Activated T-cell treated with anti-CD3 and anti-CD28 coated beads for 1 hour (primary cell): Measurements from ENCODE around the gene LDAH.

ENCODE experiments used
- DNase-seq: peaks from one replicate; pipeline ENCODE4 v3.0.0-alpha.2; 2020; ENCODE audit warnings: low read depth

Gene LDAH

GRCh38 chr2:20667531-20668401 is 155.1 kb downstream of the LDAH start:
- no peak for DNase-seq

- DNase-seq, result no peak
Measured at GRCh38 chr2:20667151-20667530, 155.8 kb downstream of the LDAH start.

DNA sequence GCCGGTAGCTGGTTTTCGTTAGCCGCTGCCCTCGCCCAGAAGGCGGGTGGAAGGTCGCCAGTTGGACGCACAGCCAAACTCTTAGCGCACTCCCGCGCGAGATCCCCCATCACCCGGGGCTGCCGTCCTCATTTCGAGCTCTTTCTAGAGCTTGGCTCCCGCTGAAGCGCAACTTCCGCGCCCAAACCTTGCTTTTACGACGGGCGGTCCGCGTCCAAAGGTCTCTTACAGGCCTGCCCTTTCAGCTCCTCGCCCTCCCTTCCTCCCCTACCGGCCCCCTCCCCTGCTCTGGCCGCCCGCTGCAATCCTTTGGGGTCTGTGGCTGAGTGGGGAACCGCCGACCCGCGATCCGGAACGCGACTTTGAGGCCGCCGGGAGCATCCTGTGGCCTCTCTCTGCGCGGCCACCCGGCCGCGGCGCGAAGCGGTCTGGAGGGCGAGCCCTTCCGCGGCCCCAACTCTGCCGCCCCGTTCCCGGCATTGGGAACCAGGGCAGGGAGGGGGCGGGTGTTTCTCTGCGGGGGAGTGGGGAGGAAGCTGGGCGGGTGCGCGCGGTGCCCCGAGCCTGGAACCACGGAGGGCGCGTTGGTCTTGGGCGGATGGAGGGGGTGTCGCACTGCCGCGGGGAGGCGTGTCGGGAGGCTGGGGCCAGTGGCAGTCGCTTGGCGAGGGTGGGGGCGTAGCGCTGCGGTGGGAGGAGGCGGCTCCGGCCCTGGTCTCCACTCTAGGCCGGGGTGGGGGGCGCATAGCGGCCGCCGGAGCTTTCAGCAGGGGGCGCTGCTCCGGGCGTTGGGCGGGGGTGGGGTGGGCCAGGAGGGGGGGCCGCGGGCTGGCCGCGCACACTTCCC is 156.4 kb downstream of the LDAH start, which contains the start of gene GDF7:
Gene GDF7, plus strand, starts transcription at position 841 of the 847 bp plus-strand sequence. CDS start 96 bp downstream, outside the sequence.
- no peak for DNase-seq

GRCh38 chr2:20666005-20666303 is 156.9 kb downstream of the LDAH start:
- DNase-seq, result no peak

- DNase-seq, result no peak
Measured at GRCh38 chr2:20665243-20666004, 157.5 kb downstream of the LDAH start.

DNA sequence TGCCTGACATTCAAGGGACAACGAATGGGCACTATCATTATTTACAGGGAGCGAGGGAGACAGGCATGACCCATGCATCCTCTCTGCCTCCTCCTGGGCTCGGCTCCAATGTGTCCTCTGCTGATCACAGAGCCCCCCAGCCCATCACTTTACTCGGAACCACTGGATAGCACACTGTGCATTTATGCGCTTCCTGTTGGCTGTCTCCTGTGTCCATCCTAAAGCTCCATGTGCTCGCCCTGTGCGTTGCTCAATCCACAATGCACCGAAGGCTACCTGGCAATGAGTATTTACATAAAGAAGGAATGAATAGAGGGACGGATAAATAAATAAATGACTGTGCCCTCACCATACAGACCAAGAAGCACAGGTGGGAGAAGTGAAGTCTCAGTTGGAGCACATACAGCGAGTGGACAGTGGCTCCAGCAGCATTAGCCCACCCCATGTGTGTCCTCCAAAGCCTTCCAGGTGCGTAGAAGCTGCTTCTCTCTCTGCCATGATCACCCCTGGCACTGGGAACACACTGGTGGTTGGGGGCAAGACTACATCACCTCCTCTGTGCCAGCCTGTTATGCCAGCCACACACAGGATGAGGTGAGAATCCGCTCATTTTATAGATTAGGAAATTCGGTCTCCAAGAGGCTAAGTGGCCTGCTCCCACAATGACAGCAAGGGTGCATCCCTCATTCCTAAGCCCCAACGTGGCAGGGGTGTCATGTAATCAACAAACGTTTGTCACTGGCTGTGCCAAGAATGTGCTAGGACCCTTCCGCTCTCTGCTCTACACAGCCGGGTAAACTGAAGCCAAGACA is 158.3 kb downstream of the LDAH start:
- no peak for DNase-seq

- DNase-seq, result no peak
Measured at GRCh38 chr2:20664071-20664390, 158.9 kb downstream of the LDAH start.

DNA sequence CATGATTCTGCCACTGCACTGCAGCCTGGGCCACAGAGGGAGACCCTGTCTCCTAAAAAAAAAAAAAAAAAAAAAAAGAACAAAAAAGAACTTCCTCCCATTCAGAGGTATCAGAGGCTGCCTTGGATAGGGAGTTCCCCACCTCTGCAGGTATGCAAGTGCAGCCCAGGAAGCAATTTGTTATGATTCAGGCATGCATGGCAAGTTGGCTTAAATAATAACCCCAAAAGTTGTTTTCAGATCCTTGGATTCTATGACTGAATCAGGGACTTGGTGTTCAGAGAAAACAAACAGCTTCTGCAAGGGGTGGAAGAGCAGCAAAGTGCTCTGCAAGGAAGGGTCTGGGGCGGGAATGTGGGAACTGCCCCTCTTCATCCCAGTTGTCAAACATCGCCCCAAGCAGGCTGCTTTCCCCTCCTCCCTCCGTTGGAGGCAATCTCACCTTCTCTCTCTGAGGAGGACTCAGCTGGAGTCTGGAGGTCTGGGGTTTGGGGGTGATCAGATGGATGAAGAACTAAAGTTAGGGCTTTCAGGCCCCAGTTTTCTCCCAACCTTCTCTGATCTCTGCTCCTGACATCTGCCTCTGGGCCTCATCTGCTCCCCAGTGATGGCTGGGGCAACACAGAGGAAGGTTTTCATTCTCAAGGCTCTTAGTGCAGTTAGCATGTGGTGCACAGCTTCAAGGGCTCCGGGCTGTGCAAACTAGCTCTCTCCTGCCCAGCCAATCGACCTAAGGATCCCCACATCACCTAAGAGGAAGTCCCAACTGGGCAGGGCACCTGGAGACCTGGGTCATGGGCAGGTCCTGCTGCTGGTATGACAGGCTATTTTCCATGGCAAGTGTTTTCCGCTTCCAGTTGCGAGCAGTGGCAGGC is 159.5 kb downstream of the LDAH start:
- no peak for DNase-seq

- DNase-seq, result no peak
Measured at GRCh38 chr2:20662308-20662937, 160.5 kb downstream of the LDAH start.

DNA sequence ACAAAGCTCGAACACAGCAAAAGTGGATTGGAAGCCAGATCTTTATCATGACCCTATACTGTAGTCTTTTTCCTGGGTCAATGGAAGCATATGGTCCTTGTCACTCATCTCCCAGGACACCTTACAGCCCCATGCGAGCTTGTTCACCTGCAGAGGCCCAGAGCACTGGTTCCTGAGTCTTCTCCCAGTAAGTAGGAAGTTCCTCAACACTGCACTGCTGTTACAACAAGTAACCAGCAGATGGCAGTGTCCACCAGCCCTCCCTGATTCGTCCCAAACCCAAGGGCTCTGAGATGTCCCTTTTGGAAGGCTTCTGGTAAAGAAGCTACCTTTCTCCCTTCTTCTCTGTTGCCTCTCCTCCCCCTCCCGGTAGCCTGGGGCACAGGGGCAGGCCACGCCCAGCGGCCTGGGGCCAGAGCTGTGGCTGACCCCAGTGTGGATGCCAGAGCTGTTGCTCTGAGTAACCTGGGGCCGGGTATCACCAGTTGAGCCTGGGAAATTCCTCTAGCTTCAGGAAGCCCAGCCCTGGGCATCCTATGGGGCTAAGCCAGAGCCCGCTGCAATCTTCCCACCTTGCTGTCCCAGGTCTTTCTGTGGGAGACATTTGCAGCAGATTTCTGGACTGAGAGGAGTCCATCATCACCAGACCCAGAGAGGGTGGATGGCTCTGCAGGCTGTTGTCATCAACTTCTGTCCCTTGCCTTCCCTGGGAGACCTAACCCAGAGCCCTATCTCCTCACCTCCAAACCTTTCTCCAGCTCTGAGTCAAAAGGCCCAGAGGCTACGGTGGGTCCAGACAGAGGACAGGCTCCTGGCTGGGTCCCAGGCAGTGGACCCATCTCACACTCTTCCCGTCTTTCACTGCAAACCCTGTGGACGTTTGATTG is 161.2 kb downstream of the LDAH start:
- DNase-seq, result peak; percentile 50

DNA sequence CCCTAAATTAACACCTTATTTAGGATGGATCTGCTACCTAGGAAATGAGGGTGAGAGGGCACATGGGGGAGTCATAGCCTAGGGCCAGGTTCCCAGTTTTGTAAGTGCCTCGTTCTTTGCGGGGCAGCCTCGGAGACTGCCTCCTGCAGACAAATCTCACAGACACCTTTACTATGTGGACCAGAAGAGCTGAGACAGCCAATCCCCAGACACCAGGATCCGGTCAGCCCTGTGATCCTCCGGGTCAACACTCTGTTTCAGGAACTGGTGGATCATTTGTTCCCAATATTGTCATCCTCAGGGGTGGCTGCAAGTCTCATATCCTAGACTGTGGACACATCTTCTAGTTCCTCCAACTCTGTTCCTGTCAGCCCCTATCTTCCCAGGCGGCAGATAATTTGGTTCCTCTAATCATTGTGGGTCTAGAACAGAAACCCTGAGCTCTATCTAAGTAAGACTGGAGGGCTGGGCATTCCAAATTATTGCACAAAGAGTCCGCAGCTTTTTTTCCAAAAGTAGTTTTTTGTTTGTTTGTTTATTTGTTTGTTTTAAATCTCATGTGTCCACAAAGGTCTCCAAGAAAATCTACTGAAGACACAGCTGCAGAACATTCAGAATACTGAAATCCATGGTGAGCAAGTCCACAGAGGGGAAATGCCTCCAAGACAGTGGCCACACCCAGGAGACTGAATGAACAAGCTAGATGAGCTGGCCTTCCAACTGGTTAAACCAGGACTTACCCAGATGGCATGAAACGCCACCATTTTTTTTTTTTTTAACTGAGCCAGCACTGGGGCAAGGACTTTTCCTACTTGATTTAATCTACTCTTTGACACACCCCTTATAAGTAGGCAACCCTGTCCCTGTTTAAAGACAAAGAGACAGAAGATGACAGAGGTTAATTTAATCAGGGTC is 162.1 kb downstream of the LDAH start:
- no peak for DNase-seq

- DNase-seq, result no peak
Measured at GRCh38 chr2:20657522-20658235, 165.2 kb downstream of the LDAH start.

- no peak for DNase-seq
Measured at GRCh38 chr2:20656561-20656960, 166.3 kb downstream of the LDAH start.

DNA sequence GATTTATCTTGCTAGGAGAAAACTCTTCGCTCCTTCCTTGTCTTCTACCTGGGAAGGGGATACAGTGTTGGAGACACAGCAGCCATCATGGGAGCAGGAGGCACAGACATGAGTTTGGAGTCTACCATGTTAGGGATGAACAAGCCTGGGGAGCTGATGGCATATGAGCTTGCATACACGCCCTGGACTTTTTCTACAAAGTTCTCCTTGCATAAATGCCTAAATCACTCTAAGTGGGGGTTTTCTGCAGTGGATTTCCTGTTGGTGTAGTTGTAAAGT is 168.4 kb downstream of the LDAH start:
- no peak for DNase-seq

- DNase-seq, result no peak
Measured at GRCh38 chr2:20653695-20654534, 169.0 kb downstream of the LDAH start.

- DNase-seq, result no peak
Measured at GRCh38 chr2:20652673-20653575, 170.0 kb downstream of the LDAH start.
